Uterus (tissue), 4 donors: Measurements from ENCODE around the gene BBS7. TPM values are rescaled to one million over a fixed set of nuclear protein-coding genes. Genes with fewer than 3 reads are reported as not detected.

Experiments used
- DNase-seq, 2 donors: peaks; one replicate each; pipeline ENCODE4 v3.0.0-alpha.2; 2019 to 2020
- H3K27ac ChIP-seq, 2 donors: fragments of 200-600 bp; sonication (generic); 1 replicate in 1 of 2; 2 replicates in 1 of 2; pipeline ENCODE4 v1.5.1; 2016 to 2018
- H3K27me3 ChIP-seq, 2 donors: fragments of 200-600 bp; sonication (generic); one replicate each; pipeline ENCODE4 v1.5.1; 2018 to 2019; ENCODE audit warnings: control low read depth in 1 of 2
- H3K36me3 ChIP-seq, 2 donors: fragments of 200-600 bp; sonication (generic); one replicate each; pipeline ENCODE4 v1.5.1; 2019; ENCODE audit warnings: control low read depth in 1 of 2
- H3K4me1 ChIP-seq, 2 donors: fragments of 200-600 bp; sonication (generic); one replicate each; pipeline ENCODE4 v1.5.1; 2018 to 2019; ENCODE audit warnings: control low read depth in 1 of 2
- H3K4me3 ChIP-seq, 2 donors: fragments of 200-600 bp; sonication (generic); 1 replicate in 1 of 2; 2 replicates in 1 of 2; pipeline ENCODE4 v1.5.1; 2018 to 2019; ENCODE audit warnings: mild to moderate bottlenecking in 1 of 2
- H3K9me3 ChIP-seq, 2 donors: fragments of 200-600 bp; sonication (generic); one replicate each; pipeline ENCODE4 v1.5.1; 2019; ENCODE audit warnings: control low read depth in 1 of 2
- CTCF ChIP-seq, 4 experiments: fragments of 200-600 bp in 2 of 4; fragments of 450-650 bp in 2 of 4; sonication (generic) in 2 of 4; IDR thresholded peaks; one replicate each; pipeline ENCODE4 v1.5.1; 2016 to 2019; ENCODE audit warnings: antibody characterized with exemption in 4 of 4, mild to moderate bottlenecking in 2 of 4, moderate library complexity in 1 of 4
- POLR2A ChIP-seq, 2 donors: fragments of 450-650 bp; IDR thresholded peaks; one replicate each; pipeline ENCODE4 v1.6.1; 2016; ENCODE audit warnings: antibody characterized with exemption in 2 of 2, mild to moderate bottlenecking in 1 of 2, moderate library complexity in 1 of 2
- intact Hi-C: fragments of 100-400 bp; cut with DNase I; formaldehyde crosslinking; loops from one replicate; pipeline ENCODE4 v1.15.1; 2023; ENCODE audit warnings: low total_unique reads
- total RNA-seq, 4 donors: library from RNA; depleted of rRNA in 3 of 4; stranded (reverse); fragments of >200 nt in 3 of 4; gene quantifications; one replicate each; pipeline versions ENCODE4 v1.1.0 to v1.2.4, GENCODE V29; 2014 to 2023
- donor health status: DM: yes; HTN: yes; CAD: no.

Gene BBS7
- total RNA-seq, 4 donors from 2014 or later = 10.3 to 55.8 (median 35.2) TPM

GRCh38 chr4:121898150-121898549 is 27.9 kb upstream of the BBS7 start:
- no peak for DNase-seq
- no peaks in the 10 kb centered on the region for H3K27me3 ChIP-seq
- no peak overlapping the region for H3K4me3 ChIP-seq
- no peaks in the 10 kb centered on the region for H3K9me3 ChIP-seq
- TF ChIP-seq CTCF (IDR thresholded peaks at IDR 0.05) (no peak), POLR2A (IDR thresholded peaks at IDR 0.05) (no peak)
- intact Hi-C loops = no loop called here
- no peaks in the 10 kb centered on the region for H3K4me1 ChIP-seq
- H3K27ac ChIP-seq = no peak overlapping the region
- H3K36me3 ChIP-seq = no peaks in the 10 kb centered on the region

GRCh38 chr4:121888134-121888533 is 17.9 kb upstream of the BBS7 start:
- no peaks in the 10 kb centered on the region for H3K9me3 ChIP-seq
- no peaks in the 10 kb centered on the region for H3K27me3 ChIP-seq
- TF ChIP-seq POLR2A (IDR thresholded peaks at IDR 0.05) (no peak), CTCF (IDR thresholded peaks at IDR 0.05) (no peak)
- intact Hi-C loops = no loop called here
- no peak for DNase-seq
- no peak overlapping the region for H3K27ac ChIP-seq
- H3K4me3 ChIP-seq = no peak overlapping the region
- no peaks in the 10 kb centered on the region for H3K36me3 ChIP-seq
- H3K4me1 ChIP-seq = no peaks in the 10 kb centered on the region

- no peak for DNase-seq
- Histone ChIP-seq H3K36me3 (no peaks in the 10 kb centered on the region), H3K9me3 (no peaks in the 10 kb centered on the region), H3K4me1 (no peaks in the 10 kb centered on the region), H3K27ac (no peak overlapping the region), H3K4me3 (no peak overlapping the region), H3K27me3 (no peaks in the 10 kb centered on the region)
- intact Hi-C loops = no loop called here
- TF ChIP-seq CTCF (IDR thresholded peaks at IDR 0.05) (no peak), POLR2A (IDR thresholded peaks at IDR 0.05) (no peak)
Measured at GRCh38 chr4:121885115-121885514, 14.8 kb upstream of the BBS7 start.

- TF ChIP-seq POLR2A (IDR thresholded peaks at IDR 0.05) (no peak), CTCF (IDR thresholded peaks at IDR 0.05) (no peak)
- no peaks in the 10 kb centered on the region for H3K36me3 ChIP-seq
- no peaks in the 10 kb centered on the region for H3K4me1 ChIP-seq
- no peaks in the 10 kb centered on the region for H3K9me3 ChIP-seq
- no peak for DNase-seq
- intact Hi-C loops = no loop called here
- no peak overlapping the region for H3K4me3 ChIP-seq
- no peak overlapping the region for H3K27ac ChIP-seq
- no peaks in the 10 kb centered on the region for H3K27me3 ChIP-seq
Measured at GRCh38 chr4:121881158-121881557, 10.9 kb upstream of the BBS7 start.

GRCh38 chr4:121879135-121879534 is 8.9 kb upstream of the BBS7 start:
- Histone ChIP-seq H3K4me1 (no peaks in the 10 kb centered on the region), H3K9me3 (no peaks in the 10 kb centered on the region), H3K27me3 (no peaks in the 10 kb centered on the region), H3K36me3 (no peaks in the 10 kb centered on the region), H3K4me3 (no peak overlapping the region), H3K27ac (no peak overlapping the region)
- TF ChIP-seq CTCF (IDR thresholded peaks at IDR 0.05) (no peak), POLR2A (IDR thresholded peaks at IDR 0.05) (no peak)
- no peak for DNase-seq
- intact Hi-C loops = no loop called here
